GM23248 (cell line): ENCODE results near the gene HLA-DQA1. TPM values are rescaled to one million over a fixed set of nuclear protein-coding genes. Genes with fewer than 3 reads are reported as not detected.

Experiments
- DNase-seq: peaks from one replicate; pipeline ENCODE4 v3.0.0-alpha.2; 2015
- H2AFZ ChIP-seq: fragments of 200-600 bp; sonication (generic); 2 replicates; pipeline ENCODE4 v1.6.1; 2016; ENCODE audit warnings: antibody characterized with exemption
- H3F3A ChIP-seq: fragments of 200-600 bp; sonication (generic); 2 replicates; pipeline ENCODE4 v1.6.1; 2016; ENCODE audit warnings: mild to moderate bottlenecking, antibody characterized with exemption, mixed run types; ENCODE audit not compliant: insufficient read depth
- H3K27ac ChIP-seq: fragments of 200-600 bp; sonication (generic); 2 replicates; pipeline ENCODE4 v1.5.1; 2016; ENCODE audit warnings: mild to moderate bottlenecking
- H3K27me3 ChIP-seq: fragments of 200-600 bp; sonication (generic); replicated peaks from 2 replicates; pipeline ENCODE4 v1.6.1; 2016; ENCODE audit warnings: mild to moderate bottlenecking; ENCODE audit not compliant: insufficient read depth
- H3K36me3 ChIP-seq: fragments of 200-600 bp; sonication (generic); 2 replicates; pipeline ENCODE4 v1.6.1; 2016; ENCODE audit warnings: low read depth, mild to moderate bottlenecking
- H3K4me1 ChIP-seq: fragments of 200-600 bp; sonication (generic); 2 replicates; pipeline ENCODE4 v1.6.1; 2016; ENCODE audit warnings: mild to moderate bottlenecking; ENCODE audit not compliant: insufficient read depth
- H3K4me2 ChIP-seq: fragments of 200-600 bp; sonication (generic); one replicate; pipeline ENCODE4 v1.6.1; 2016; ENCODE audit warnings: mild to moderate bottlenecking; ENCODE audit not compliant: unreplicated experiment
- H3K4me3 ChIP-seq: fragments of 200-600 bp; sonication (generic); 2 replicates; pipeline ENCODE4 v1.5.1; 2016; ENCODE audit warnings: mild to moderate bottlenecking
- H3K79me2 ChIP-seq: fragments of 200-600 bp; sonication (generic); 2 replicates; pipeline ENCODE4 v1.6.1; 2016; ENCODE audit warnings: mild to moderate bottlenecking; ENCODE audit not compliant: insufficient read depth
- H3K9ac ChIP-seq: fragments of 200-600 bp; sonication (generic); 2 replicates; pipeline ENCODE4 v1.6.1; 2016; ENCODE audit warnings: mild to moderate bottlenecking
- H3K9me2 ChIP-seq: fragments of 200-600 bp; sonication (generic); 2 replicates; pipeline ENCODE4 v1.6.1; 2016; ENCODE audit warnings: mixed run types, mild to moderate bottlenecking, moderate library complexity; ENCODE audit not compliant: insufficient read depth
- H3K9me3 ChIP-seq: fragments of 200-600 bp; sonication (generic); one replicate; pipeline ENCODE4 v1.6.1; 2017; ENCODE audit warnings: low read depth
- H4K20me1 ChIP-seq: fragments of 200-600 bp; sonication (generic); 2 replicates; pipeline ENCODE4 v1.6.0; 2016; ENCODE audit not compliant: insufficient read depth
- EZH2 ChIP-seq: fragments of 200-600 bp; sonication (generic); IDR thresholded peaks from 2 replicates; pipeline ENCODE4 v1.6.1; 2018; ENCODE audit warnings: antibody characterized with exemption, mild to moderate bottlenecking; ENCODE audit not compliant: insufficient read depth, poor library complexity, severe bottlenecking
- EZH2phosphoT487 ChIP-seq: fragments of 200-600 bp; sonication (generic); IDR thresholded peaks from 2 replicates; pipeline ENCODE4 v1.6.1; 2018; ENCODE audit warnings: antibody characterized with exemption, moderate library complexity, mild to moderate bottlenecking, low read depth; ENCODE audit not compliant: insufficient read depth
- WGBS, 2 experiments: methylation state at CpG; one replicate each; pipeline ENCODE4 v1.1.6; 2015 to 2017; ENCODE audit warnings: low lambda C conversion rate in 2 of 2, low coverage in 1 of 2; ENCODE audit errors: missing lambda C conversion rate in 2 of 2; 5-methylcytosine and 5-hydroxymethylcytosine counted together
- in situ Hi-C: fragments of 300-500 bp; cut with MboI; formaldehyde crosslinking; loops from 2 replicates; pipeline ENCODE4 v1.15.0; 2020
- polyA plus RNA-seq: library from polyadenylated mRNA; unstranded; fragments of >200 nt; fragmentation: Nextera tagmentation; extraction: Ambion mirVana; gene quantifications from 2 replicates; pipeline ENCODE4 v1.2.1, GENCODE V29; 2016
- total RNA-seq: library from RNA; depleted of rRNA; stranded (reverse); fragments of >200 nt; shearing (Covaris generic); gene quantifications from 2 replicates; pipeline ENCODE4 v1.2.3, GENCODE V29; 2014

Gene HLA-DQA1
- total and polyA plus RNA-seq, 2 experiments from 2014 or later, result not detected

DNA sequence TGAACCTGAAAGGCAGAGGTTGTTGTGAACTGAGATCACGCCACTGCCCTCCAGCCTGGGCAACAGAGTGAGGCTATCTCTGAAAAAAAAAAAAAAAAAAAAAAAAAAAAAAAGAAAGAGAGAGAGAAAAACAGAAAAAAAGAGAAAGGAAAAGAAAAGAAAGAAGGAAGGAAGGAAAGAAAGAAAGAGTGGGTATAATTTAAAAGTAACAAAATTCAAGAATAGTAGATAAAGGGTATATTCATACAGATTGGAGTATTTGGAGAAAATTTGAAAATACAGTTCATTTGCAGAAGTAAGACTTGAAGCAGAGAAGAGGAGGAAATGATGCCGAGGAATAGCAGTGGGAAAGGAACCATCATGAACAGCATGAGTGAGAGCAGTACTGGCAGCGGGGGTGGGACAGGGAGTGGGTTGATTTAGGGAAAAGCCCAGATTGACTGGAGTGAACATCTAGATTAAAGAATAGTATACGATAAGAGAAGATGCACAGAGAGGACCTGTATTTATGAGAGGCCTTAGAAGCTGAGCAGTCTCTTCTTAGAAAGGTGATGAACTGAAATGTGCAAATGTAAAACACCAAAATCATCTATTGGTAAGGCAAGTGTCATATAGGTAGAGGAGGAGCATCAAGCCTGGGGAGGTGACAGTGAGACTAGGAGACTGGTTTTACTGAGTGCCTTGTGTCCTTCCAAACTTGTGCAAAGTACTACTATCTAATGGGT, 29.8 kb upstream of the HLA-DQA1 start:
- Histone ChIP-seq H4K20me1 (no peaks in the 10 kb centered on the region), H3F3A (no peaks in the 10 kb centered on the region), H3K27me3 (no peaks in the 10 kb centered on the region), H3K9me2 (no peaks in the 10 kb centered on the region), H2AFZ (no peak overlapping the region), H3K27ac (no peak overlapping the region), H3K36me3 (no peaks in the 10 kb centered on the region), H3K9me3 (no peaks in the 10 kb centered on the region), H3K79me2 (no peaks in the 10 kb centered on the region), H3K9ac (no peak overlapping the region), H3K4me2 (no peak overlapping the region), H3K4me1 (no peaks in the 10 kb centered on the region), H3K4me3 (no peak overlapping the region)
- in situ Hi-C loops, result no loop called here
- TF ChIP-seq EZH2 (no peak), EZH2phosphoT487 (no peak)
- no peak for DNase-seq
- 18 to 38% methylated on average over 3 of the region's 4 CpGs for WGBS, 2 experiments

DNA sequence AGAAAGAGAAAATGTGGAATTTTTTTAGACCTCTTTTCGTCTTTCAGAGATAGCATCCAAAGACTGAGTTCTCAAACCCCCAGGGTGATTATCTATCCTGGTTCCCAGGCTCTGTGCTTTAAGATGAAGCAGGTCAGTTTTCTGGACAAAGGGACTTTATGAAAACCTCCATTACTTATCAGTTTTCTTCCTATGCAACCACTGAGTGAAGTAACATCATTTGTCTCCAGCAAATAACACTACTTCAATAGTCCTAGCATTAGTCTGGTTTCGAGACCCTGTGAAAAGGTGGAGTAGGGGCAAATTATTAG, 29.3 kb upstream of the HLA-DQA1 start:
- Histone ChIP-seq H3K79me2 (no peaks in the 10 kb centered on the region), H3K36me3 (no peaks in the 10 kb centered on the region), H4K20me1 (no peaks in the 10 kb centered on the region), H3K27ac (no peak overlapping the region), H3K4me3 (no peak overlapping the region), H3K27me3 (no peaks in the 10 kb centered on the region), H3K4me1 (no peaks in the 10 kb centered on the region), H3K9ac (no peak overlapping the region), H2AFZ (no peak overlapping the region), H3F3A (no peaks in the 10 kb centered on the region), H3K9me3 (no peaks in the 10 kb centered on the region), H3K4me2 (no peak overlapping the region), H3K9me2 (no peaks in the 10 kb centered on the region)
- no peak for DNase-seq
- TF ChIP-seq EZH2phosphoT487, result no peak
- TF ChIP-seq EZH2, result no peak
- WGBS, 2 experiments, result 17 to 23% methylated on average over 2 of the region's 2 CpGs
- in situ Hi-C loops, result no loop called here

DNA sequence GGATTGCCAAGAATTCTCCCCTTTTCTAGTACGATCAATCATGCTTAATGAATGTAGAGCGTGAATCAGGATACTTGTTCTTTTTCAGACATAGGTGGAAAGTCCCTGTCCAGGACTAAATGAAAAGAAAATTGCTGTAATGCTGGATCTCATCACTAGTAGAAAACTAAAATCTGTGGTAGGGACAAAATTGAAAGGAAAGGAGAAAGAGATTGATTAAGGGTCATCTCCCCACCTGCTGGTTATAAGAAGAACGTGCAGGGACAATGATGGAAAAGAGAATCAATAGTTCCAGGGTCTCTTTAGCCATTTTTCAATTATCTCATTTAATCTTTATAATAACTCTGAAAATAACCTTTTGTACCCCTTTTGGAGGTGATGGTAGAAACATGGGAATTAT, 28.8 kb upstream of the HLA-DQA1 start:
- TF ChIP-seq EZH2 (no peak), EZH2phosphoT487 (no peak)
- H3K79me2 ChIP-seq, result no peaks in the 10 kb centered on the region
- no peak overlapping the region for H3K9ac ChIP-seq
- H3K4me3 ChIP-seq, result no peak overlapping the region
- H3K4me1 ChIP-seq, result no peaks in the 10 kb centered on the region
- no peaks in the 10 kb centered on the region for H3K27me3 ChIP-seq
- H3K9me3 ChIP-seq, result no peaks in the 10 kb centered on the region
- no peaks in the 10 kb centered on the region for H4K20me1 ChIP-seq
- in situ Hi-C loops, result no loop called here
- H3K27ac ChIP-seq, result no peak overlapping the region
- H3K4me2 ChIP-seq, result no peak overlapping the region
- WGBS, 2 experiments, result 14 to 18% methylated on average over 3 of the region's 3 CpGs
- no peaks in the 10 kb centered on the region for H3K9me2 ChIP-seq
- no peaks in the 10 kb centered on the region for H3K36me3 ChIP-seq
- DNase-seq, result no peak
- no peaks in the 10 kb centered on the region for H3F3A ChIP-seq
- no peak overlapping the region for H2AFZ ChIP-seq

DNA sequence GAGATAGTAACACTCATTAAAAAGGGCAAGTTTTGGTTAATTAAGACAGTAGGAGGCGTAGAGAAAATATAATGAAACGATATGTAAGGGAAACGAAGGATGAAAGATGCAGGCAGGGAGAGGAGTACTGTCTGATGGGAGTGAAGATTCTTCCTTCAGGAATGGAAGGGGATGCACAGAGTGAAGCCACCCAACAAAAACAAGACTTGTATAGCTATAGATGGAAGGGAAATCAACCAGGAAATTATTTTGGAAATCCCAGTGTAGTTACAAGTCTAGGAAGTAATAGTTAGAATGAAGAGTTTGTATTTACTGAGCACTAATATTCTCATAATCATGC, 27.8 kb upstream of the HLA-DQA1 start:
- Histone ChIP-seq H3K27ac (no peak overlapping the region), H3K36me3 (no peaks in the 10 kb centered on the region), H3K9me2 (no peaks in the 10 kb centered on the region), H3K4me1 (no peaks in the 10 kb centered on the region), H3K4me2 (no peak overlapping the region), H2AFZ (no peak overlapping the region), H4K20me1 (no peaks in the 10 kb centered on the region), H3K27me3 (no peaks in the 10 kb centered on the region), H3K79me2 (no peaks in the 10 kb centered on the region), H3F3A (no peaks in the 10 kb centered on the region), H3K4me3 (no peak overlapping the region), H3K9me3 (no peaks in the 10 kb centered on the region), H3K9ac (no peak overlapping the region)
- TF ChIP-seq EZH2phosphoT487, result no peak
- TF ChIP-seq EZH2, result no peak
- in situ Hi-C loops, result no loop called here
- WGBS, 2 experiments, result 24 to 25% methylated on average over 2 to 3 of the region's 3 CpGs
- no peak for DNase-seq
